Right renal cortex interstitium (tissue), 3 donors: ENCODE data around the gene ANKMY1. TPM values are rescaled to one million over a fixed set of nuclear protein-coding genes. Genes with fewer than 3 reads are reported as not detected.

Experiments used
- DNase-seq, 3 donors: peaks; one replicate each; pipeline ENCODE4 v3.0.0-alpha.2; 2013; ENCODE audit warnings: low read depth in 3 of 3, low spot score in 2 of 3
- polyA plus RNA-seq, 3 donors: library from polyadenylated mRNA; unstranded; fragments of 120-200 nt; gene quantifications; one replicate each; pipeline ENCODE4 v1.2.1, GENCODE V29; 2013; ENCODE audit not compliant: insufficient read length in 3 of 3

Gene ANKMY1
- polyA plus RNA-seq, 3 donors, result 8.7 to 11.9 (median 9.0) TPM

- DNase-seq, result no peak
Measured at GRCh38 chr2:240440251-240440650, 117.5 kb downstream of the ANKMY1 start.

DNA sequence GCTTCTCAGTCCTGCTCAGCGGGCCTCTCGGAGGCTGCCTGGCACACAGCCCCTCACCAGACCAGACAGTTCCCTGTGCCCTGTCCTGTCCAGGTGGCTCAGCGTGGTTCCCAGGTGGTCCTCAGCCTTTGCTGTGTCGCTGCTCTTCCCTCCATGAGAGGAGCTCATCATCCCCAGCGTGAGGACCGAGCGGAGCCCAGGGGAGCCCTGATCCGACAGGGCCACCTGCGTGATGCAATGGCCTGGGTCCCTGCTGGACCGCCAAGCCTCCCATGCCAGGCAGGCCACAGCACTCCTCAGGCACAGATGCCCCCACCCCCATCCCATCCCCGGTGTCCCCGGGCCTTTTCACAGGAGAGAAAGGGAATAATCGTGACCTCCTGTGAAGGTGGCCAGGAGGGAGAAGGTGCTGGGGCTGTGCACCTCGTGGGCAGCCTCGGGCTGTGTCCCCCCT lies 118.1 kb downstream of the ANKMY1 start:
- no peak for DNase-seq

DNA sequence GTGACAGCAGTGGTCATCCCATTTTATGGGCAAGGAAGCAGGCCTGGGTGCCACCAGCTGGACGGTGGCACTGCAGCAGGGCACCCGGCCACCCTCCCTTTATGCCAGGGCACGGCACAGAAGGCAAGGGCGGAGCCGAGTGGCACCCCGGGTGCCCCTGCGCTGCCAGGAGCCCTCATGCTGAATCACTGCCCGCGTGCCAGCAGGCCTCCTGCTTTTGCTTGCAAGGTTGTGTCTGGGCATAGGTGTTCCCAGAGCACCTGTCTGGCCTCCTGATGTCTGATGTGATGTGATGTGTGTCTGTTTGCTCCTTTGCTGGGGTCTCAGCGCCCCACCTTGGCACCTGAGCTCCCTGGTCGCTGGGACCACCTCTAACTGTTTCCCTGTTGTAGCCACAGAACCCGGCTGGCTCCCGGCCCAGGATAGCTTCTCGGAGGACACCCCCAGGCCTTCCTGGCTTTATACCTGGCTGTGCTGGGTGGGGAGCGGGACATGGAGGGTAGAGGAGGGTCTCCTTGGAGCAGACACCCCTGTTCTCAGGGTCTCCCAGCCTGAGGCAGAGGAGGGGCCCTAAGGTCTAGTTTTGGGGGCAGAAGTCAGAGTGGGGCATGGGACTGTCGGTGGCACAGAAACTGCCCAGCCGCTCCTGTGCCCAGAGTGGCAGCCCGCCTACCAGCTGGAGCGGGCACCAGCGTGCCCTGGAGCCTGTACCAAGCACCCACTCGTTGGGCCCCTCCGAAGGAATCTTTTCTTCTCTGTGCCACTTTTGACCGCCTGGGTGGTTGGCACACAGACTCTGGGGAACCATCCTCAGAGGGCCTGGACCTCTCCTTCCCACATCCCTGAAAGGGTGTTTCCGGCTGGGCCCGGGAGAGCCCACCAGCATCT lies 118.7 kb downstream of the ANKMY1 start:
- DNase-seq, result no peak

DNA sequence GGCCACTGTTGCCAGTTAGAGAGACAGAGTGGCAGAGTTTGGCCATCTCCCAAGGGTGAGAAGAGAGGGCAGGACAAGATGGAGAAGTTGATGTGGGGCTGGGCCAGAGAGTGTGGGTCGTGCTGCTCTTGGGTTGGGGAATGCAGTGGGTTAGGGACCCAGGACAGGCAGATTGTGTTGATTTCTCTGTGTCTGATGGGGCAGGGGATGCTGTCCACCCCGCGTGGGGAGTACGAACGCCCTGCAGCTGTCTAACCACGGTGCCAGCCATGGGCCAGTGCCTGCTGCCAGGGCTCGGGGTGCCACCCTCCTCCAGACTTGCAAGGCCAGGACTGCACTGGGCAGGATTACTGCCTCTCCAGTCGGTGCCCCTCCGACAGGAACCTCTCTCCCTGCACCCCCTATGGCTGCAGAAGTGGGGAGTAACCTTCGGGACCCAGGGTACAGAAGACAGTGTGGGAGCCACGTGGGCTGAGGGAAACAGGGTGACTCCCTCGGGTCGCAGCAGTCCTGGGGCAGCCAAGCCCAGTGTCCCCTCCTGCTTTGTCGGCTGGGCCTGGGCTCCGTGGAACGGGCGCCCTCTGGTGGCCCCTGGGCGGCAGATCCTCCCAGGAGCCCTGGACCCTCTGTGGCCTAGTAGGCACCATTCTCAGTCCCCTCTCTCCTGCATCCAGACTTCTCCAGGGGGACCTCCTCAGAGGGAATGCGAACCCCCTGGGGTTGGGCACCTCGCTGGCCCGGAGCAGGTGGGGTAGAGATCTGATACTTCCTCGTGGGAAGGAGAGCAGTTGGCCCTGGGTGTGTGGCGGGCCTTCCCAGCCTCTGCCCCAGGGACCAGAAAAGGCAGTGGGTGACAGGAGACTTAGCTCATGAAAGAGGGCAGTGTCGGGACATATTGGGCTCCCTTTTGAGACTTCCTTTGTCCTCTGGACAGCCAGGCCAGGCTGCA lies 119.7 kb downstream of the ANKMY1 start:
- DNase-seq, result no peak

DNA sequence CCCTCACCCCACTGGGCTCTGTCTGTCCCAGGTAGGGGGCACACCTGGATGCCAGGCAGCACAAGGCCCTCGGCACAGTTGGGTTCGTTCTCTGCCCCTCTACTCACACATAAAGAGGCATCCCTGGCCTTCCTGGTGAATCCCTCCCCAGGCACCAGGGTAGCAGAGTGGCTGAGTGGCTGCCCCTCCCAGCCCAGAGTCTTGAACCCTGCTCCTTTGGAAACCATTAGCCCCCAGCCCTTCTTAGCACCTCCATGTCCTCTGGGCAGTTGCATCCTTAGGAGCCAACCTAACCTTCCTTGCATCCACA lies 120.3 kb downstream of the ANKMY1 start:
- DNase-seq, result no peak

DNA sequence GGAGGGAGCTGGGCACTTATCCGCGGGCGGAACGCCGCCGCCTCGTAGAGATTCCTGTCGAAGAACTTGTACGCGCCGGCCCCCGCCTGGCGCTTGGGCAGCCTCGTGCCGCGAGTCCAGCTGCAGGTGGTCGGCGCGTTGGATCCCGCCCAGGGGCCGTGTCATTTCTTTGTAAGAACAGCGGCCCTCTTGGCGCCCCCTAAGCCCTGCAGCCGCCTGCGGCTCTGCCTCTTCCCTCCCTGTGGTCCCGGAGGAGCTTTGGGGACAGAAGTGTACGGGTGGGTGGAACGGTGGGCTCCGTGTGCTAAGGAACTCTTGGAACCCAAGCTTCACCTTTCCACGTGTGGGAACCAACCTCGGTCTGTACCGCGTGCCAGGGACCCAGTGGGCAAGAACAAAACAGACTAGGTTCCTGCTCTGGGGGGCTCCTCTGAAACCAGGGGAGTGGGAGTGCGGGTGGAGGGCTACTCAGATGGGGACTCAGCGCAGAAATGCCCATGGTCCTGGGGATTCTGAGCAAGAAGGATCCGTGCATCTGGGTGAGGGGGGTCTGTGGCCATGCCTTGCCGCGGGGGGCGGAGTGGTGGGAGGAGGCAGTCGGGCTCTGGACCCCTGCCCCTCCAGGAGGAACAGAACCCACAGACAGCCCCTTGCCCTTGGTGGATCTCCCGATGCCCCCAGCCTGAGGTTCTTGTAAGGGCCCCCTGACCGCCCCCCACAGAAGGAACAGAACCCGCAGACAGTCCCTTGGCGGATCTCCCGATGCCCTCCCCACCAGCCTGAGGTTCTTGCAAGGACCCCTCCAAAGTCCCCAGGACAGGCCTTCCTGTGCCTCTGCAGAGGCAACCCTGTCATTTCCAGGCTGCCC lies 120.9 kb downstream of the ANKMY1 start:
- no peak for DNase-seq

DNA sequence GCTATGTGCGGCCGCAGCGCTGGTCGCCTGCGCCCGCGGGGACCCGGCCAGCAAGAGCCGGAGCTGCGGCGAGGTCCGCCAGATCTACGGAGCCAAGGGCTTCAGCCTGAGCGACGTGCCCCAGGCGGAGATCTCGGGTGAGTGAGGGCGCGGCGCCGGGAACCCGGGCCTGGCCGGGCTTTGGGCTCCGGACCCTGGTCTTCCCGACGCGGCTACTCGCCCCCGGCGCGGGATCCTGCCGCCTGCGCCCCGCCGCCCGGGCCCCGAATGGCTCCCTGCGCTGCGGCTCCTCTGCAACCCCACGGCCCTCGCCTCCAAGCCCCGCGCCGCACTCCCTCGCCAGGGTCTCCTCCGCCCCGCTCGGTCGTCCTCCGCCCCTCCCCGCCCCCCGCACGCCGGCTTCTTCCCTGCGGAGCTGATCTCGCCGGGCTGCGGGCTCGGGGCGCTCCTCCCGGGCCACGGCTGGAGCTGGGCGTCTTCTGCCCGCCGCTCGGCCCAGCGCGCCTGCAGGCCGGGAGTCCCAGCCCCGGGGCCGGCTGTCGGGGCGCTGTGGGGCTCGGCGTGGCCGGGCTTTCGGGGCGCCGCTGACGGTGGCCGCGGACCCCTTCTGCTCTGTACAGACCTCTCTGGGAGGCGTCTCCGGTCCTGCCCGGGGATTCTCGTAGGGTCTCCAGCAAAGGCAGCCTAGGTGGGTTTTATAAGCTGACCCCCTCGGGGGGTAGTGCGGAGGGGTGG lies 121.7 kb downstream of the ANKMY1 start:
- DNase-seq, result no peak

- DNase-seq, result no peak
Measured at GRCh38 chr2:240435457-240435947, 122.3 kb downstream of the ANKMY1 start, which contains the start of gene GPC1. Gene GPC1 (plus strand): TSS chr2:240435663. CDS start chr2:240435919, 256 bp downstream.

DNA sequence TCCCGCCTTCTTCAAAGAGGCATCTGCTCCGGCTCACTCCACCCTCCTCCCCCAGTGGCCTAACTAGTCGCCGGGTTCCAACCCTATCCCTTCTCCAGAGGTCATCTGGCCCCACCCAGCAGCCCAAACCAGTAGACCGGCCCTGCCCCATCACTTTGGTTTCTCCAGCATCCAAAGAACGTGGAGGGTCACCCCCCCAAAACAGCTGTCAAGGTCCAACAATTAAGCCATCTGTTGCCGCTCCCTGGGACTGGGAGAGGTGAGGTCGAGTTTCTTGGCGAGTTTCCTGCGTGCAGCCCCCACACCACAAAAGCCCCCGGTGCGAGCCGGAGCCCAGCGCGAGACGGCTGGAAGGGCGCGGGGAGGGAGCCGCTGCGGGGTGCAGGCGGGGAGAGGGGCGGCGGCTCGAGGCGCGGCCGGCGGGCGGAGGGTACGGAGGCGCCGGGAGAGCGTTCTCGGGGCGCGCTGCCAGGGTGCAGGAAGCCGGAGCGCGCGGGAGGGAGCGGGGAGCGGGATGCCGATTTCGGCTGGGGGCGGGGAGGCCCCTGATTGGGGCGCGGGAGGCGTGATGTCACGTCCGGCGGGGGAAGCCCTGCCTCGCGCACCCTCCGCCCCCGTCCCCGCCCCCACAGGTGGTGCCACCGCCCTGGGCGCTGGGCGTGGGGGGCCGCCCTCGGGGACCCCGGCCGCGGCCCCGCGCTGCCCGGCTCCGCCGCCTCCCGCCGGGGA lies 122.9 kb downstream of the ANKMY1 start:
- peak in 2 of 3 donors; percentile 75 to 81 for DNase-seq

DNA sequence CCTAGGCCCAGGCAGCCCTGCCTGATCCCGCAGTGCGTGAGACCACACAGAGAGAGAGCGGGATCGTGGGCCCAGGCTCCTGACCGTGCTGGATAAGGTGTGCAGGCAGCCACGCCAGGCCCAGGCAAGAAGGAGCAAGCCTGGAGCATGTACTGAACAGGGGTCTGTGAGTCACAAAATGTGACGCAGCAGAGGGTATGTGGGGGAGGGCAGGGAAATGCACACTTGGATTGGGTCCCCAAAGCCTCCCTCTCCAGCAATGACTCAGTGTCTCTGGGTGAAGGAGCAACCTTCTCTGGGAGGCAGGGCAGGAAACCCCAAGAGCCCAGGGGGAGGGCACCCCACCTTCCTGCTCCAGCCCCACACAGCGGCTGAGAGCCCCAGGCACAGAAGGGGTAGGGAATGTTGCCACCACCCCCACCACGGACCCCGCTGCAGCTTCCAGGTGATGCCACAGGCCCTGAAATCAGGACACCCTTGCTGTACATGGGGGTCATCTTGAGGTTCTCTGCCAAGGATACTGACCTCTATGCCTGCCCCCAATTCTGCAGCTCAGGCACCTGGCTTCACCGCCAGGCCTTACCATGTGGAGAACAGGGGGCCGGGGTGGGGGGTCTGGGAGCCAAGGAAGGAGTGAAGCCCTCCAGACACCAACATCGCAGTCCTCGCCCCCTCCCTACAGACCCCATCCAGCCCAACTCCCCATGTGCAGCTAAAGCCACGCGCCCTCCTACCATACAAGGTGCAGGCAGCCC lies 123.6 kb downstream of the ANKMY1 start:
- no peak for DNase-seq

GRCh38 chr2:240432820-240433801 lies 124.7 kb downstream of the ANKMY1 start:
- DNase-seq, result no peak

GRCh38 chr2:240432430-240432819 lies 125.4 kb downstream of the ANKMY1 start:
- no peak for DNase-seq

DNA sequence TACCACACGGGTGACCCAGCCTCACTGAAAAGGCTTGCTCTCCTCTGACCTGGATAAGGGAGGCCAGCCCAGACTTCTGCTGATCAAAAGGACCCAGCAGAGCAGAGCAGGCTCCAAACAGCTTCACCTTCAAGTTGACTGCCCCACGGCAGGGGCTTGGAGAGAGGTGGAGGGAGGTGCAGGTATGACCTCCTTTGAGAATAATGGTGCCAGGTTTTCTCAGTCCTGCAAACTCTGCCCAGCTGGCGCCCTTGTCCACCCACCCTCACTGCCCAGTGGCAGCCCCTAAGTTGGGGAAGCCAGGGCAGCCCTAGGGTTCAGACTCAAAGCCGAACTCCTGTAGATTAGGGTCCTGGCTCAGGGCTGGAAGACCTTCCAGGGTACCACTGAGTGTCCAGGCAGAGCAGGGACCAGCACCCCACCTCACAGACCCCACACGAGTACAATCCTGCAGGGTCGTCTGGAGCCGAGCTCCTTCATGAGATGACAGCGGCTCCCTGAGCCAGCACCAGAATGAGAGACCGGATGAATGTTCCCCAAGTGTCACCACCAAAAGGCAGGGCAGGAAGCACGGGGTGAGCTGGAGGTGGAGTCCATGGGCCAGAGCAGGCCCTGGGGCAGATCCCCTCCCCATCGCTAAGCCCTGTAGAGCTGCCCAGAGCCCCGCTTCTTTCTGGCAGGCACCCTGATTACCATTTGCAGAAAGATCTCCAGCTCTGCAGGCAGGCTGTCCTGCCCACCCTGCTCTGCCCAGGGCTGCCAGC lies 125.9 kb downstream of the ANKMY1 start:
- DNase-seq, result no peak

- DNase-seq, result no peak
Measured at GRCh38 chr2:240431271-240431660, 126.5 kb downstream of the ANKMY1 start.

DNA sequence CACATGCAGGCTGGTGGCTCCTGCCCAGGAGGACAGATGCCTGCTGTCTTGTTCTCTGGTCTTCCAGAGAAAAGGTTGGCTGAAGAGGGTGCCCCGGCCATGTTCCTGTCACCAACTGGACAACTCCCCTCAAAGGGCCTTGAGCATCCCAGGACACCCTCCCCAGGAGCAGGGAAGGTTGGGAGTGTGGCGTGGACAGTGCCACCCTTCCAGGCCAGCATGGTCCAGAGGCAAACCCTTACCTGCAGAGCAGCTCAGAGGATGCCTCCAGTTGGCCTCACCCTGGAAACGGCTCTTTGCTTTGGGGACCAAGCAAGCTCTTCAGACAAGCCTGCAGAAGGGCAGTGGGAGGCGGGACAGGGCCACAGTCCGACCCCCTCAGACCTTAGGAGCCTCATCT lies 127.2 kb downstream of the ANKMY1 start:
- DNase-seq, result no peak

DNA sequence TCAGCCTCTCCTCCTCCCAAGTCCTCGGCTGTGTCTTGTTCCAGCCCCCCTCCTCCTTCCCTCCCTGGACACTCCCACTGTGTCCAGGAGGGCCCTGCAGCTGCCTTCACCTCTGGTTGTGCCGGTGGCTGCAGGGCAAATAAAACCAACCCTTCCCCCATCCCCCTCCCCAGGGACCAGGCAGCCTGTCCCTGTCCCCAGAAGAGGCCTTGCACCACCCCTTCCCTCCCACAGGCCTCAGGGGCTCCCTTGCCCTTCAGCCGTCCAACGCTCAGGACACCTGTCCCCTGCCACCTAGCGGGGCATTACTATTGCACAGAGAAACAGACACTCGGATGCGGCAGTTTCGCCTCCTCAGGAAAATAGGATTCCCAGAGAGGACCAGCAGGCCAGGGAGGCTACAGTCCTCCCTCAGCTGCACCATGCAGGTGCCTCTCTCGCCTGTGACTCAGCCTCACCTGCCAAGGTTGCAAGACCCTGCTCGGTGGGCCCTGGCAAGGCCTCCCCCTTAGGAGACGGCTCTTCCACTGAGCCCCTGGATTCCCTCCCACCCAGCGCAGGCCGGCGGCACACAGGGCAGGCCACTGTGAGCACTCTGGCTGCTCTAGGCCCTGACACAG lies 127.8 kb downstream of the ANKMY1 start:
- no peak for DNase-seq
